HEK293 (cell line): ENCODE results near the gene CATSPER3.
A peak's percentile ranks its signal among the peaks of the same experiment; 100 is the strongest.

Source experiments
- CTCF ChIA-PET: fragments of 350-600 bp; formaldehyde crosslinking; extraction: SDS; loops from one replicate; lab custom pipeline; 2021; ENCODE audit warnings: antibody characterized with exemption; lab: Yijun Ruan, JAX
- POLR2A ChIA-PET: fragments of 300-600 bp; formaldehyde crosslinking; extraction: SDS; loops from one replicate; lab custom pipeline; 2020; ENCODE audit warnings: antibody characterized with exemption, inconsistent platforms; lab: Yijun Ruan, JAX
- H3K27ac ChIP-seq: fragments of 200-500 bp; sonication (Bioruptor generic); 2 replicates; pipeline ENCODE4 v1.5.1; 2014; ENCODE audit warnings: low read depth, low read length, control low read depth, inconsistent platforms; ENCODE audit errors: extremely low read depth
- H3K36me3 ChIP-seq, 2 experiments: fragments of 200-500 bp in 1 of 2; sonication (Bioruptor generic) in 1 of 2; 1 replicate in 1 of 2; 2 replicates in 1 of 2; pipeline ENCODE4 v1.5.1; 2014 to 2017; ENCODE audit warnings: inconsistent platforms in 2 of 2, low read length in 2 of 2; ENCODE audit not compliant: control insufficient read depth in 2 of 2, insufficient read depth in 1 of 2
- H3K4me1 ChIP-seq: fragments of 200-500 bp; sonication (Bioruptor generic); 2 replicates; pipeline ENCODE4 v1.5.1; 2014; ENCODE audit warnings: mild to moderate bottlenecking, low read length, inconsistent platforms; ENCODE audit not compliant: control insufficient read depth, insufficient read depth
- H3K4me3 ChIP-seq: 2 replicates; pipeline ENCODE4 v1.5.1; 2011; ENCODE audit warnings: low read depth, mild to moderate bottlenecking, control low read depth, low read length, moderate library complexity
- H3K9me3 ChIP-seq: fragments of 200-500 bp; sonication (Bioruptor generic); 2 replicates; pipeline ENCODE4 v1.5.1; 2014; ENCODE audit warnings: low read depth, low read length, inconsistent platforms; ENCODE audit not compliant: control insufficient read depth, insufficient read depth
- GLI2 ChIP-seq: fragments of 450-650 bp; formaldehyde crosslinking; IDR thresholded peaks from 2 replicates; pipeline ENCODE4; 2017; ENCODE audit warnings: missing biosample characterization, missing genetic modification characterization, low read depth, borderline replicate concordance
- GLIS1 ChIP-seq: fragments of 450-650 bp; formaldehyde crosslinking; IDR thresholded peaks from 2 replicates; pipeline ENCODE4 v1.5.1; 2016; ENCODE audit warnings: missing biosample characterization, missing genetic modification characterization
- HOXD13 ChIP-seq: sonication (generic); formaldehyde crosslinking; IDR thresholded peaks from 2 replicates; pipeline ENCODE4 v1.8.0; 2022; ENCODE audit warnings: missing genetic modification reagents, borderline replicate concordance
- KLF8 ChIP-seq: fragments of 450-650 bp; formaldehyde crosslinking; IDR thresholded peaks from 2 replicates; pipeline ENCODE4 v1.5.1; 2016; ENCODE audit warnings: missing biosample characterization, missing genetic modification characterization
- TSHZ1 ChIP-seq: fragments of 450-650 bp; formaldehyde crosslinking; IDR thresholded peaks from 2 replicates; pipeline ENCODE4 v1.5.1; 2016; ENCODE audit warnings: missing biosample characterization, missing genetic modification characterization, borderline replicate concordance
- ZBTB17 ChIP-seq: fragments of 450-650 bp; formaldehyde crosslinking; IDR thresholded peaks from 2 replicates; pipeline ENCODE4 v1.5.1; 2016; ENCODE audit warnings: missing biosample characterization, missing genetic modification characterization
- ZFP3 ChIP-seq: fragments of 450-650 bp; formaldehyde crosslinking; IDR thresholded peaks from 2 replicates; pipeline ENCODE4 v1.5.1; 2016; ENCODE audit warnings: low read depth, missing biosample characterization, missing genetic modification characterization
- ZNF292 ChIP-seq: fragments of 450-650 bp; formaldehyde crosslinking; IDR thresholded peaks from 2 replicates; pipeline ENCODE4 v1.5.1; 2016; ENCODE audit warnings: low read depth, missing biosample characterization, missing genetic modification characterization, borderline replicate concordance
- ZNF335 ChIP-seq: fragments of 450-650 bp; formaldehyde crosslinking; conservative IDR thresholded peaks from 2 replicates; pipeline ENCODE4 v1.5.1; 2016; ENCODE audit warnings: missing biosample characterization, missing genetic modification characterization
- ZNF416 ChIP-seq: fragments of 450-650 bp; formaldehyde crosslinking; IDR thresholded peaks from 2 replicates; pipeline ENCODE4 v1.5.1; 2016; ENCODE audit warnings: missing biosample characterization, missing genetic modification characterization
- ZNF561 ChIP-seq: fragments of 450-650 bp; IDR thresholded peaks from 2 replicates; pipeline ENCODE4 v1.5.1; 2018; ENCODE audit warnings: missing biosample characterization, missing genetic modification characterization, borderline replicate concordance
- ZNF571 ChIP-seq: fragments of 450-650 bp; formaldehyde crosslinking; IDR thresholded peaks from 2 replicates; pipeline ENCODE4 v1.5.0; 2017; ENCODE audit warnings: missing biosample characterization, missing genetic modification characterization
- ZNF600 ChIP-seq: fragments of 450-650 bp; formaldehyde crosslinking; IDR thresholded peaks from 2 replicates; pipeline ENCODE4 v1.5.1; 2016; ENCODE audit warnings: missing biosample characterization, missing genetic modification characterization
- ZNF658 ChIP-seq: fragments of 450-650 bp; formaldehyde crosslinking; IDR thresholded peaks from 2 replicates; pipeline ENCODE4; 2016; ENCODE audit warnings: missing biosample characterization, missing genetic modification characterization
- ZNF660 ChIP-seq: fragments of 450-650 bp; IDR thresholded peaks from 2 replicates; pipeline ENCODE4 v1.5.1; 2018; ENCODE audit warnings: missing biosample characterization, mild to moderate bottlenecking, missing genetic modification characterization

Gene CATSPER3

DNA sequence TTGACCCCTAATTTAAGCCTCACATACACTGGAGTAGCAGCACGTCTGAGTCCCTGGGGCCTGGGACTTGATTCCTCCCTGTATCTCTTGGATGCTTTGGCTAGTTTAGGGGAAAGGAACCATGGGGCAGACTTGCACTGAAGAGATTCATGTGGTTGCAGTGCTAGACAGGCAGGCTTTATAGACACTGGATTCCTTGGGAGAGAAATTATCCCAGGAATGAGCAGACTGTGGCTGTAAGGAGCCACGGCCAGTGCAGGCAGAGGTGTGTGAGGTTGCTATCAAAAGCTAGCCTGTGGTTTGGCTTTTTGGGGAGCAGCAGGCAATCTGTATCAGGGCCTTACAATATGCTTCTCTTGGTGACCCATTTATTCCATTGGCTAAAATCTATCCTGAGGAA, 86.8 kb downstream of the CATSPER3 start:
- TF ChIP-seq ZNF292 (tag by site-specific recombination) = no peak
- TF ChIP-seq ZNF600 (tag by site-specific recombination) = no peak
- TF ChIP-seq ZNF658 (tag by site-specific recombination) = no peak
- TF ChIP-seq ZNF335 (tag by site-specific recombination) = no peak
- TF ChIP-seq ZBTB17 (tag by site-specific recombination) = no peak
- TF ChIP-seq, all 188 proteins: peak for 0
- H3K36me3 ChIP-seq = no peaks in the 10 kb centered on the region
- H3K27ac ChIP-seq = no peak overlapping the region
- ChIA-PET CTCF (no interaction called here), POLR2A (no interaction called here)
- no peak overlapping the region for H3K4me3 ChIP-seq
- H3K9me3 ChIP-seq = no peaks in the 10 kb centered on the region
- H3K4me1 ChIP-seq = no peaks in the 10 kb centered on the region

DNA sequence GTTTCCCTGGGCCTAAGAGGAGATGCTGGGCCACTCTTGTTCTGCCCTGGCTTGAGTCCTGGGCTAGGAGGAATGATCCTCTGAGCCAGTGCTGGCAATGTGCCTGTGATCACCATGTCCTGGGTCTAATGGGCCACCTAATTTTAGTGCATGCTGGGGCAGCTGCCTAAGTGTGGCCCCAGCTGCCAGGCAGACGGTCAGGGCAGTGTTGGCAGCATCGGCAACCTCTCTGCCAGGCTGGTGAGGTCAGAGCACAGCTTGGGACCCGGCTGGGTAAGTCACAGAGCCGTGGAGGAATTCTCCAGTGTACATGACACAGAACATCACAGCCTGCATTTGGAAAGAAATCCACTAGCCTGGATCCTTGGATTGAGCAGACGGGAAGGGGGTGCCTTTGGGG, 87.7 kb downstream of the CATSPER3 start:
- Histone ChIP-seq H3K4me1 (no peaks in the 10 kb centered on the region), H3K27ac (no peak overlapping the region), H3K9me3 (no peaks in the 10 kb centered on the region), H3K36me3 (no peaks in the 10 kb centered on the region), H3K4me3 (no peak overlapping the region)
- TF ChIP-seq ZNF416 (tag by site-specific recombination) (no peak), HOXD13 (no peak)
- CTCF ChIA-PET = interaction anchor here (1.5 kb wide), 1 partner anchor 8 kb away, joined by 5 read pairs; no protein-coding TSS in a partner anchor
- POLR2A ChIA-PET = no interaction called here

GRCh38 chr5:135056316-135057030, 88.8 kb downstream of the CATSPER3 start:
- CTCF ChIA-PET = interaction anchor here (0.8 to 1.5 kb wide), 2 partner anchors 9 to 118 kb away, joined by 4 to 5 read pairs; no protein-coding TSS in a partner anchor
- TF ChIP-seq ZFP3 (peak; percentile 85), KLF8 (tag by site-specific recombination) (no peak), ZNF660 (tag by site-specific recombination) (no peak)
- POLR2A ChIA-PET = no interaction called here
- no peak overlapping the region for H3K4me3 ChIP-seq
- no peaks in the 10 kb centered on the region for H3K4me1 ChIP-seq
- no peaks in the 10 kb centered on the region for H3K9me3 ChIP-seq
- H3K36me3 ChIP-seq = no peaks in the 10 kb centered on the region
- no peak overlapping the region for H3K27ac ChIP-seq

DNA sequence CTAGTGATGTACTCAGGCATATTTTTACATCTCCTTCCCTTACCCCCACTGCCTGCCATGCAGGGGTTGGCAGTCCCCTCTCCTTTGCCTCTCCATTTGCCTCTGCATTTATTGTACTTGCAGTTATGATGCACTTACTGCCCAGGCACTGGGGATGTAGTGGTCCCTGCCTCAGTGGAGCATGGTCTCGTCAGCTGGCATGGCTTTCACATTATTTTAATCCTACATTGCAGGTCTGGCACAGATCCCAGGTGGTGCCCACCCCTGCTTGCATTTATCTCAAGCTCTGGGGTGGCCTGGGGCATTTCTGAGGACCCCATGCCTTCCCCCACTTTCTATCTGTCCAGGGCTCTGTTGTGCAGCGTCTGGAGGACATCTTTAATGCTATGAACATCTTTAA, 89.5 kb downstream of the CATSPER3 start:
- CTCF ChIA-PET = interaction anchor here (0.6 kb wide), 1 partner anchor 530 kb away, joined by 7 read pairs; no protein-coding TSS in a partner anchor

More for the DNA sequence above, 89.5 kb downstream of the CATSPER3 start:
- H3K36me3 ChIP-seq = no peaks in the 10 kb centered on the region
- POLR2A ChIA-PET = no interaction called here
- no peaks in the 10 kb centered on the region for H3K9me3 ChIP-seq
- H3K4me1 ChIP-seq = no peaks in the 10 kb centered on the region
- TF ChIP-seq GLI2 (tag by site-specific recombination) (no peak), TSHZ1 (tag by site-specific recombination) (no peak), GLIS1 (tag by site-specific recombination) (no peak), ZNF561 (no peak), ZNF571 (tag by site-specific recombination) (no peak)
- no peak overlapping the region for H3K27ac ChIP-seq
- H3K4me3 ChIP-seq = no peak overlapping the region
